Right ventricle myocardium superior (tissue), 1 donor: Measurements from ENCODE around the gene BMI1. TPM values are rescaled to one million over a fixed set of nuclear protein-coding genes. Genes with fewer than 3 reads are reported as not detected.

ENCODE experiments used
- ATAC-seq: fragments of 200-7000 bp; cut with Tn5 transposase; one replicate; pipeline ENCODE4 v1.9.1; 2020; ENCODE audit warnings: mild to moderate bottlenecking; ENCODE audit not compliant: poor library complexity
- DNase-seq: peaks from one replicate; pipeline ENCODE4 v3.0.0-alpha.2; 2020
- intact Hi-C: fragments of 100-400 bp; cut with DNase I; formaldehyde crosslinking; loops from one replicate; pipeline ENCODE4 v1.11.2; 2022
- total RNA-seq: library from RNA; stranded (reverse); fragmentation: NEBNext Ultra II Directional; extraction: Animal tissue kit (Norgen Biotek cat#: 25700); gene quantifications from one replicate; pipeline ENCODE4 v1.2.1, GENCODE V29; 2021
- donor health status: DM: no; HTN: yes; CAD: no; lungs with severe emphysema.

Gene BMI1
- total RNA-seq, 1 donor from 2014 or later: 36.5 TPM

DNA sequence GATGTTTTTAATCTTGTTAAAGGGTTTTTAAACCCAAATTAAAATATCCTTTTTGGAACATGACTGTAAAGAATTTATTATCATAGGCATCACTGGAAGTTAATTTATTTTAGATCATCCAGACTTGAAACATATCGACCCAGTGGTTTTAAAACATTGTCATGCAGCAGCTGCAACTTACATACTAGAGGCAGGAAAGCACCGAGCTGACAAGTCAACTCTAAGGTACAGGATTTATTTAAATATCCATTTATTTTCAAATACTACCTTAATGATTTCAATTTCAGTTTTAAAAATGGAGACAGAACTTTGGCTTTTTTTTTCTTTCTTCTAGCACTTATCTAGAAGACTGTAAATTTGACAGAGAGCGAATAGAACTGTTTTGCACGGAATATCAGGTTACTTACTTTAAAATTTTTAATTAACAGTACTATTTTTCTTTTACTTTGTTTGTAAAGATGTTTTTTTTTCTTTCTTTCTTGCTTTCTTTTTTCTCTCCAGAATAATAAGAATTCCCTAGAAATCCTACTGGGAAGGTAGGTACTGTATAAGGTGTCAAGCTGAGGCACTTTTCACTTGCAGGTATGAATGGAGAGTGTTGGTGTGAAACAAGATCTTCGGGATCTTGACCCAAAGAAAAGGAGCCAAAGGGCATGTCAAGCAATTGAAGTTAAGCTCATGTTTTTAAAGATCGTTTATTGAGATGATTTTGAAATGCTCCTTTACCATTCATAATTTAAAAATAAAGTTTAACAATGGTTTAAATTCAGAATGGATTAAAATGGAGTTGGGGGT lies 2.9 kb upstream of the BMI1 start:
- intact Hi-C loops: loop anchor here (5.0 kb wide), 1 partner anchor 66 kb away; no protein-coding TSS in a partner anchor
- no peak for ATAC-seq

DNA sequence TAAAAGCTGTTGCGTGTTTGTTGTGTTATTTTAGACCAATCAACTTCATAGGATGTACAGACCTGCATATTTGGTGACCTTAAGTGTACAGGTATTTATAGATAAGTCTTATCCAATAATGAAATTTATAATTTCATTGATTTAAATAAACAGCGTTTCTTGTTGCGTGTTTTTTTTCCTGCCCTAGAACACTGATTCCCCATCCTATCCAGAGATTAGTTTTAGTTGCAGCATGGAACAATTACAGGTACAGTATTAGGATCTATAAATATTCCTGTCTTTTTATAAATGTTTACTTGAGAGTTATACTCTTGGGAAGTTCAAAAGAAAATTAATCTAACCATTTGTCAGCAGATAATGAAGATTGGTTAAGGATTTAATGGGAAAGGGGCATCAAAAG lies 2.1 kb upstream of the BMI1 start:
- DNase-seq (no peak), ATAC-seq (no peak)
- intact Hi-C loops: loop anchor here (5.0 kb wide), 1 partner anchor 66 kb away; no protein-coding TSS in a partner anchor

More for the DNA sequence above, 2.9 kb upstream of the BMI1 start:
- DNase-seq: no peak

DNA sequence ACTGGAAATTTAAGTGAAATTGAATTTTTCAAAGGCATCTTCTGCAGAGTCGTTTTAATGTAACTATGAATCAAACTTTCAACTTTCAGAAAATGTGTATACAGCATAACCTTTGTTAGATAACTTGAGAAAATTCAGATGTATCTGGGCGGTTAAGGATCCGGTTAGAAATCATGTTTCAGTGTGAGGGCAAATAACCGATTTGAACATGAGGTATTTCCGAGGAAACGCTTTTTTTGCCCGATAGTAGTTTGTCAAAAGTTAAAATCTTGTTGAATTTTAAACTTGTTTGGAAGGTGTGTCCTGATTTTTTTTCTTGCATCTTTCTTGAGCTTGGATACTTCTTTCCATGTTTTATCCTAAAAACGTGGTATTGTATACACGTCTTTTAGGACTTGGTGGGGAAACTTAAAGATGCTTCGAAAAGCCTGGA lies 1.3 kb upstream of the BMI1 start:
- DNase-seq (no peak), ATAC-seq (no peak)
- intact Hi-C loops: loop anchor here (5.0 kb wide), 1 partner anchor 67 kb away; no protein-coding TSS in a partner anchor

DNA sequence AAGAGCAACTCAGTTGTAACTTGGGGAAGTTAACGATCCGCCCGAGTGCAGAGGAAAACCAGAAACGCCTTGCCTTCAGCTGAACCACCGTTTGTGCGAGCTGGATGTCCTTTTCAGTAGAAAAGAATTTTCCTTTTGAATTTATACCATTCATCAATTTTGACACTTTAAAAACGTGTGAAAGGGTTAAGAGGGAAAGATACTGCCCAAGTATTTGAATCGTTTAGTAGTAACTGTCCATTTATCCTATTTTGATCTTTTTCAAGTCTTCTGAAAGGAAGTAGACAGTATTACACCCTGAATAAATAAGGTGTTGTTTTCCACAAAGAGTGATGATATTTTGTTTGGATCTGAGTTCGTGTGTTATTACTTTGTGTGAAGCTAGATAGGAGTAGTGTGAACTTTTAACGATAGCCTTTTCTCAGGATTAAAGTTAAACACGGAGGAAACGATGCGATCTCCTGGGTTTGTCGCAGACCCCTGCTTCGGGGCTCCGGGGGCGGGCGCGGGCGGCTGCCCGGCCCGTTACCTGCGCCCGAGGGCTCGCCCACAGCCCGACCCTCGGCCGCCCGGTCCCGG lies 830 bp upstream of the BMI1 start:
- no peak for ATAC-seq
- no peak for DNase-seq
- intact Hi-C loops: loop anchor here (5.0 kb wide), 1 partner anchor 68 kb away; no protein-coding TSS in a partner anchor

DNA sequence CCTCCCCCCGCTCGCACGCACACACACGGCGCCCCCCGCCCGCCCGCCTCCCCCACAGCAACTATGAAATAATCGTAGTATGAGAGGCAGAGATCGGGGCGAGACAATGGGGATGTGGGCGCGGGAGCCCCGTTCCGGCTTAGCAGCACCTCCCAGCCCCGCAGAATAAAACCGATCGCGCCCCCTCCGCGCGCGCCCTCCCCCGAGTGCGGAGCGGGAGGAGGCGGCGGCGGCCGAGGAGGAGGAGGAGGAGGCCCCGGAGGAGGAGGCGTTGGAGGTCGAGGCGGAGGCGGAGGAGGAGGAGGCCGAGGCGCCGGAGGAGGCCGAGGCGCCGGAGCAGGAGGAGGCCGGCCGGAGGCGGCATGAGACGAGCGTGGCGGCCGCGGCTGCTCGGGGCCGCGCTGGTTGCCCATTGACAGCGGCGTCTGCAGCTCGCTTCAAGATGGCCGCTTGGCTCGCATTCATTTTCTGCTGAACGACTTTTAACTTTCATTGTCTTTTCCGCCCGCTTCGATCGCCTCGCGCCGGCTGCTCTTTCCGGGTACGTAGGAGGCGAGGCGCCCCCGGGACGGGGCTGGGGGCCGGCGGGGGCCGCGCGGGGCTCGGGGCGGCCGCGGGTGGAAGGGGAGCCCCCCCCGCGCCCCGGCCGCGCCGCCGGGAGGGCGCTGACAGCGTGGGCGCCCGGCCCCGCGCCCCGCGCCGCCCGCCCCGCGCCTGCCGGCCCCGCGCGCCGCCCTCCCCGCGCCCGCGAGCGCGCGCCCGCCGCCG lies 441 bp downstream of the BMI1 start:
- ATAC-seq (peak; percentile 55), DNase-seq (peak; percentile 80)
- intact Hi-C loops: no loop called here

DNA sequence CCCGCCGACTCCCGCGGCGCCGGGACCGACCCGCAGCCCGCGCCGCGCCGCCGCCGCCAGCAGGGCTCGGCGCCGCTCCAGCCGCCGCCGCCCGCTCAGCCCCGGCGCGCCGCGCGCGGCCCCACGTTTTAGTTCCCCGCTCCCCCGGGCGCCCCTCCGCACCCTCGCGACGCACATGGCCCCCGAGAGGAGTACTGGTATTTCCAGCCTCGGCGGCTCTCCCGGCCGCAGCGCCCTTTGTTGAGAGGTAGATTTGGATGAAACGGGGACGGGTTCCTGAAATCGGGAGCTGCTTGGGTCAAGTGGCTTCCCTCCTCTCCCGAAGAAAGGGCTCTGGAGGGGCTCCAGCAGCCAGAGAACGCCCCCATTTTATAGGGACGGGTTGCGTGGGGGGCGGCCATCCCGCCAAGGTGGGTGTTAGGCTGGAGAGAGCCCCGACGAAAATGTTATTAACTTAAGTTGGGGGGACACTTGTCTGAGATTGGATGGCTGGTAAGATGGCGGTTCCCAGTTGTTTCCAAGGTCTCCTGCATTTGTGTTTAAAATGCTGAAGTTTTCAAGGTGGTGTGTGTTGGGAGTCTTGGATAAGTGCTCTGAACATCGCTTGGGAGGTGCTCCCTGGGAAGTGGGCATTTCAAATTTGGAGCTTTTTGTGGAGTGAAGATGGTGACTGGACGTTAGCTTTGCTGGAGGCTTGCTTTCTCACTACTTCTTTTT lies 1.2 kb downstream of the BMI1 start:
- ATAC-seq (no peak), DNase-seq (peak; percentile 55)
- intact Hi-C loops: no loop called here

DNA sequence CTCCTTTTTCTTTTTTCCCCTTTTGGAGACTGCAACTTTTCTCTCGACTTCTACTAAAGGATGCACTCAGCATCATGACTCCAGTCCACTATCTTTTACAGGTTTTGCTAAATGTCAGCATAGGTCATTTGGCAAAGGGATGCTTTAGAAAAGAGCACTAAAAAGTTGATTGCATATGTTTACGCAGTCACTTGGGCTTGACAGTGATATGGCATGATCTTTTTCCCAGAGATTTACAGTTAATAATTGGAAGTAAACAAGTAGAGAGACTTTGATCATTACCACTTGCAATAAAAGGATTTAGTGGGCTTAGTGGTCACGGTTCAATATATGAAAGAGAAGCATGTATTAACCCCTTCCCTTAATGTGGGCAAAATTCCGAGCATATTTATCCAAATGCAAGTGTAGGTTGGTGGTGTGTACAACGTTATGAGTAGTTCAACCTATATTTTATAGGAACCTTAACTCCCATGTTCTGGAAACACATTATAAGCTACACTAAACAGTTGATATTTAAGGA lies 1.8 kb downstream of the BMI1 start:
- DNase-seq (no peak), ATAC-seq (no peak)
- intact Hi-C loops: no loop called here

DNA sequence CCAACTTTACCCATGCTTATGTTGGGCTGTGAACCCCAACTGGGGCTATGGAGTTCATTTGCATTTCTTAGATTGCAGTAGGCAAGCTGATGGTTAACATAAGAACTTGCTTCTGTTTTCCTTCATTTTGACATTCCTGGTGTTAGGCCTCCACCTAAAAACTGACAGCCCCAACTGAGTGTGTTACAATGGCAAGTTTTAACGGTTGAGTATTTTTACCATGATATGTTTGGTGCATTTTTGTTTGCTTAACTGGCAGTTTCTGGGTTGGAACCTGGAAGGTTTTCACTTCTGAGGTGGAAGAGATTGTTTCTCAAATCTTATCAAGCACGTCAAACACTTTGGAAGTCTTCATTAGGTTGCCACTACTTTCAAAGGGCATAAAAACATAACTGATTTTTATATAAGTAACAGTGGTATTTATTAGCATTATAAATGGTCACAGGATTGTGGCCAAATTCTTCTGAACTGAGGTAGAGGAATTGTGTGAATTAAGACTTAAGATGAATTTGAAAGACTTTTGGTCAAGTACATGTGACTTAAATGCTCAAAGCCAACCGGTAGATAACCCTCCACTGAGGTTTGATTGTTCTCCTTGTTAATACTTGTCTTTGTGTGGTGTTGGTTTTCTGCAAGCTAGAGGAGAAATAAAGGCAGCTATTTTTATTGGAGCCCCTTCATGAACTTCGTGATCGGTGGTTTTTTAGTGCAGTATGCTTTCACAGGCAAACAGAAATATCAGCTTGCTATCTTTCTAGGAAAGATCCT lies 2.8 kb downstream of the BMI1 start:
- intact Hi-C loops: no loop called here
- no peak for ATAC-seq

DNA sequence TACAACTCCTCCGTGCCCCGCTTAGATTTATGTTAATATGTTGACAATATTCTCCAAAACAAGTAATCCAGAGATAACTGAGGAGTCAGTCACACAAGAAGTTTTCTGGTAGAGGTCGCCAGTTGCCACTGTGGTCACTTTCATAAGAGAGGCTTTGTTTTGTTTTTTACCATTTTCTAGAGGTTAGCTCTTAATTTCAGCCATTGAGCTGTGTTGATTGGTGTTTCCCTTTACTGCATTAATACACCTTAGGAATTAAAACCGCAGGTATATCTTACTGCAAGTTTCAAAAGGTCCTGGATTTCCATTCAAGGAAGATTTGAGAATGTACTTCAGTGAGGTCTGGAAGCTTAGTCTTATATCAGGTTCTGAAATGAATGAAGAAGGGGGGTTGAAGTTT lies 3.5 kb downstream of the BMI1 start:
- ATAC-seq: no peak
- intact Hi-C loops: no loop called here
- DNase-seq: no peak

More for the DNA sequence above, 2.8 kb downstream of the BMI1 start:
- DNase-seq: no peak

DNA sequence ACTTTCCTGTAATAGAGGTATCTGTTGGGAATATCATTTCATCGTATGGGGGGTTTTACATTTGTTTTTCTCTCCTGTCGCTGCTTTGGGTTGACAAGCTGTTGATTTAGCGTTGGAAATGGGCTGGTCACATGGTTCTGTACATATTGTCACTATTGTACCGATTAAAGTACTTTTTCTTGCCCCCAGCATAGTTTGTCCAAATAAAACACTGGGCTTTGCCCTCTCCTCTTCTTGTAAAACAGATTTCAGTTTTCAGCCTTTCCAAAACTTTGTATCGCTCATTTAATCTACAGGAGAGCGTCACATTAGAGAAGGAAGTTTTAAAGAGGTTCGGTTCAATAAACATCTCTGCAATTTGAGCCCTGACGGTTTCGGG lies 4.0 kb downstream of the BMI1 start:
- intact Hi-C loops: no loop called here
- DNase-seq (no peak), ATAC-seq (no peak)

DNA sequence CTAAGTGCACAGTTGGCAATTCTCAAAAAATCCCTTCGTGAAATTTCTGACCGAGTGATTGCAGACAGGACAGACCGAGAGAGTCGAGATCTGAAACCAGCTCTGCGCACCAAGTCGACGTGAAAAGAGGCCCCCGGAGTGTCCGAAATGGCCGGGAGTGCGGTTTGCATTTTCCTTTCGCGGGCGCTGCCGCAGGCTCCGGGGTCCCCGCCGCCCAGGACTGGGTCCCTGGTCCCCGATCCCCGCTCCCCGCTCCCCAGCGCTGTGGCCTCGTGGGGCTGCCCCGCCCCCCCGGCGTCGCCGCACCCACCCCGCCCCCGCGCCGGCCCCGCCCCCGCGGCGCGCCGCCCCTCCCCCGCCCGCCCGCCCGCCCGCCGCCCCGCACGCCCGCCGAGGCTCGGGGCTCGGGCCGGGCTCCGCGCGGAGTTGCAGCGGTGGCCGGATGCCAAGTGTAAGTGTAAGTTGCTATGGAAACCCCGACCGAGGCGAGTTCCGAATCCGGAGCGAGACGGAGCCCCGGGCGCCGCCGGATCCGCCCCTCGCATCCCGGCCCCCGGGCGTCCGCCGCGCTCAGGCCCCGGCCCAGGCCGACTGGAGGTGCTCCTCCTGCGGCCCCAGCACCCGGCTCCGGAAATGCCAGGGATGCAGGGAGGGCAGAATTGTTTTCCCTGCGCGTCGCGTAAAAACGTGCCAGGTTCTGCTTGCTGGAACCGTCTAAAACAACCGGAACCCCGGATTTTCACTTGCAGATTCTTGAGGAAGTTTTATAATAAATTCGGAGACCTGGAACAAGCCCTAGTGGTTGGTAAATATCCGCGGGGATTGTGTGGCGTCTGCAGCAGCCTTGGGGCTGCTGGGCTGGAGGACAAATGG lies 4.6 kb downstream of the BMI1 start:
- ATAC-seq: peak; percentile 44
- intact Hi-C loops: no loop called here
- peak; percentile 83 for DNase-seq

DNA sequence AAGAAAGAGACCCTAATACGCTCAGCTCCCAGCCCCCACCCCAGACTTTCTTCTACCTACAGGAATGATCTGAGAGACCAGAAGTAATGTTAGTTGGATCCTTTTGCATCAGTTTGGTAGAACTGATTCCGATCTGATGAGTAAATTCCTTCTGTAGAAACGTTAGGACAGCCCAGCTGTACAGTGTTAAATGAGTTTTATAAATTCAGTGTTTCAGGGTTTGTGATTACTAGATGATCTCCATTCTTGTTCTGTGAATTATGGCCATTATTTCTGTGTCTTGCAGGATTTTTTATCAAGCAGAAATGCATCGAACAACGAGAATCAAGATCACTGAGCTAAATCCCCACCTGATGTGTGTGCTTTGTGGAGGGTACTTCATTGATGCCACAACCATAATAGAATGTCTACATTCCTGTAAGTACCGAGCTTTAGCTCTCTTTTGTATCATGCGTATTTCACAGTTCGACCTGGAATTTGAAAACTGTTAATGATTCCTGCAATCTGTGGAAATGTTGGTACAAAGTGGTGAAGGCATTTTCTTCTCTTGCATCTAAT lies 5.3 kb downstream of the BMI1 start:
- intact Hi-C loops: no loop called here
- ATAC-seq (no peak), DNase-seq (no peak)

DNA sequence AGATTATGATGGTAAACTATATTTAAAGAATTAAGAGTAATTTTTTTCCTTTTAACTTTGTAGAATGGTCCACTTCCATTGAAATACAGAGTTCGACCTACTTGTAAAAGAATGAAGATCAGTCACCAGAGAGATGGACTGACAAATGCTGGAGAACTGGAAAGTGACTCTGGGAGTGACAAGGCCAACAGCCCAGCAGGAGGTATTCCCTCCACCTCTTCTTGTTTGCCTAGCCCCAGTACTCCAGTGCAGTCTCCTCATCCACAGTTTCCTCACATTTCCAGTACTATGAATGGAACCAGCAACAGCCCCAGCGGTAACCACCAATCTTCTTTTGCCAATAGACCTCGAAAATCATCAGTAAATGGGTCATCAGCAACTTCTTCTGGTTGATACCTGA lies 8.3 kb downstream of the BMI1 start:
- ATAC-seq: no peak
- no peak for DNase-seq
- intact Hi-C loops: no loop called here

DNA sequence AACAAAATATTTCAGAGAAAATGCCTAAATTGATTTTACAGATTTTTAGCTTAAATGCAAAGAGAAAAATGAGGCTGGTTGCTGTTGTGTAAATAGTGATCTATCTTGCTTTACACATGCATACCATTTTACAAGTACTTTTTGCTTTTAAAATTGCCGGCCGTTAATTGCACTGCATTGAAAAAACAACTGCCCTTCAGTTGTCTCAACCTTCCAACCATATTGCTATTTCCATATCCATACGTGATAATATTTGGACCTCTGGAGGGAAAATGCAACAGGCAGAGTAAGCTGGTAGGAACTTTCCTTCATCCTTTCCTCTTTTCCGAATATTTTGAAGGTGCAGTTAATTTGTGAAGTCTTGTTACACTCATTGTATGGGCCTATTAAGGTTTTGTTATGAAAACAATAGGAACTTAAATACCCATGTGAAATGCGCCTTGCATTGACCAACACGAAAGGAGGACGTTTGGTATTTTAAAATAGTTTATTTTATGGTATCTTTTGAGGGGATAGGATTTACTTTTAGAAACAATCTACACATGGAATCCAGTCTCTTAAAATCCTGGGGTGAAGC lies 11.3 kb downstream of the BMI1 start:
- intact Hi-C loops: no loop called here
- no peak for ATAC-seq
- DNase-seq: no peak

DNA sequence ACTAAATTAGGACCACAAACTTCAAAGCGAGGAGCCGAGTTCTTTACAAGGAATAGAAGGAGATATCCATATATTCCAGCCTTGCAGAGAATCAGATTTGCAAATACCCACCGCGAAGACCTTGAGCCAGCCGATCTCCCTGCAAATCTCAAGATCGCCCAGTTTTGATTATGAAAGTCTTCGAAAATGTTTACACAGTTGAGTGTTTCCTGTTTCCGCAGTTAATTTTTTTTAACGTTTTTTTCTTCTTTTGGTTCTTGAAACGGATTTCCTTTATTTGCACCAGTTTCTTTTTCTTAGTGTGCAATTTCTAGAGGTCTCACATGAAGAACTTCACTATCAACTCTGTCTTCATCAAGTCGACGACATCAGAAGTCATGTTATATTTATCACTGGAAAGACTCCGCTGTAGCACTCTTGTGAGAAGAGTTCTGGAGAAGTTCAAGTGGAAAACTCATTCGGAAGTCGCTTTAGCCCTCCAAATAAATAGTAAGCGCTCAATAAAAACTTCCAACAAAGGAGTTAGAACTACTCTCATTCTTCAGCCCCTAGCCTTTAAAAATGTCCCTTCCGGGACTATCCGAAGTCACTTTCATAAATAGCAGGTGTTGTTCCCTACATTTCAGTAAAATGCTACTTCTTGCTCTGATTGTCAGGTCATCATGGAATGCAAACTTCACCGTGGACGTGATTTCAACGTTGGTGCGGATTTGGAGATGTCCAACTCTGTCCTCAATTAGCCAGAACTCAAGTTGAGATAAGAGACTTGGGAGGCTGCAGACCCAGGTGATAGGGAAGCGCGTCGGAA lies 12.5 kb downstream of the BMI1 start:
- intact Hi-C loops: no loop called here
- no peak for DNase-seq
- ATAC-seq: no peak

DNA sequence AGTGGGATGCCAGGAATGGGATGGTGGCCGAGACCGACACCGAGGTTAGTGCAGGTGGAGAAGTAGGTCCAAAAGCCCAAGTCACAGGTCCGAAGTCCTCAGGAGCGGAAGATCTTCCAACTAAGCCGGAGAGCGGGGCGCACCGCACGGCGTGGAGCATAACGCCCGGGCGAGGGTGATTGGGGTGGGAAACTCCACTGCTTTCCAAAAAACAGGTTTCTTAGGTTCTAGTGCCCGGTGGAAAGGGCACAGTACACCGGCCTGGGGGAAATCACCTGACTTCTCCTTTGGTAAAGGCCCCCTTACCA lies 13.0 kb downstream of the BMI1 start:
- intact Hi-C loops: no loop called here
- DNase-seq (no peak), ATAC-seq (no peak)
